ENCODE results near the gene FOXE1.

The FOXE1 gene

GRCh38 chr9:97848480-97849237 lies 4.4 kb upstream of the FOXE1 start:
- no peak for DNase-seq (ENCODE audit: low spot score)

- no peak for DNase-seq (ENCODE audit: low spot score)
Observed at GRCh38 chr9:97849980-97850379, 3.0 kb upstream of the FOXE1 start.

- DNase-seq (ENCODE audit: low spot score), result no peak
Observed at GRCh38 chr9:97850746-97851445, 2.1 kb upstream of the FOXE1 start.

- no peak for DNase-seq (ENCODE audit: low spot score)
Observed at GRCh38 chr9:97851446-97851883, 1.6 kb upstream of the FOXE1 start.

- no peak for DNase-seq (ENCODE audit: low spot score)
Observed at GRCh38 chr9:97852001-97852398, 1.0 kb upstream of the FOXE1 start.

GRCh38 chr9:97852399-97853055 lies 499 bp upstream of the FOXE1 start:
- DNase-seq (ENCODE audit: low spot score), result no peak

GRCh38 chr9:97853844-97854695 lies 1.0 kb downstream of the FOXE1 start:
- DNase-seq (ENCODE audit: low spot score), result no peak

- DNase-seq (ENCODE audit: low spot score), result no peak
Observed at GRCh38 chr9:97854696-97855485, 1.9 kb downstream of the FOXE1 start.

- DNase-seq (ENCODE audit: low spot score), result no peak
Observed at GRCh38 chr9:97855486-97855875, 2.5 kb downstream of the FOXE1 start.

GRCh38 chr9:97855899-97856298 lies 2.9 kb downstream of the FOXE1 start:
- DNase-seq (ENCODE audit: low spot score), result no peak

- no peak for DNase-seq (ENCODE audit: low spot score)
Observed at GRCh38 chr9:97856857-97857605, 4.0 kb downstream of the FOXE1 start.

GRCh38 chr9:97857606-97858392 lies 4.8 kb downstream of the FOXE1 start:
- DNase-seq (ENCODE audit: low spot score), result no peak

GRCh38 chr9:97858393-97858713 lies 5.3 kb downstream of the FOXE1 start:
- DNase-seq (ENCODE audit: low spot score), result no peak

- DNase-seq (ENCODE audit: low spot score), result no peak
Observed at GRCh38 chr9:97858826-97859225, 5.8 kb downstream of the FOXE1 start.

- DNase-seq (ENCODE audit: low spot score), result no peak
Observed at GRCh38 chr9:97859346-97859745, 6.3 kb downstream of the FOXE1 start.

- no peak for DNase-seq (ENCODE audit: low spot score)
Observed at GRCh38 chr9:97860451-97861147, 7.6 kb downstream of the FOXE1 start.

GRCh38 chr9:97861148-97861475 lies 8.1 kb downstream of the FOXE1 start:
- DNase-seq (ENCODE audit: low spot score), result no peak

- DNase-seq (ENCODE audit: low spot score), result no peak
Observed at GRCh38 chr9:97863314-97863713, 10.3 kb downstream of the FOXE1 start.

GRCh38 chr9:97864396-97864795 lies 11.4 kb downstream of the FOXE1 start:
- DNase-seq (ENCODE audit: low spot score), result no peak
